ENCODE measurements around the gene THEM4. TPM values are rescaled to one million over a fixed set of nuclear protein-coding genes. Genes with fewer than 3 reads are reported as not detected.
"Not testable (repeated sequence)": the region's sequence is repeated elsewhere in the genome, so short reads cannot be mapped to it uniquely, and the experiment has no call there.

THEM4 gene
- total RNA-seq, 4 donors from 2014 or later, result 28.5 to 32.5 (median 31.3) TPM

DNA sequence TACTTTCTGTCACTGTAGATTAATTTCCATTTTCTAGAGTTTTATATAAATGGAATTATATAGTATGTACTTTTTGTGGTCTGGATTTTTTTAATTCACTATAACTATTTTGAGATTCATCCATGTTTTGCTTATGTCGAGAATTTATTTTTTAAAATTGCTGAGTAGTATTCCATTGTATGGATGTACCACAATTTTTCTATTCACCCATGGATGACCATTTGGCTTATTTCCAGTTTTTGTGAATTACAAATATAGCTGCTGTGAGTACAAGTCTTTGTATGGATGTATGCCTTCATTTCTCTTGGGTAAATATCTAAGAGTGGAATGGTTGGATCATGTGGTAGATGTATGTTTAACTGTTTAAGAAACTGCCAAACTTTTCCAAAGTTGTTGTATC, 3.7 kb upstream of the THEM4 start:
- H3K4me3 ChIP-seq (replicated peaks in 1 of 3), result no peak overlapping the region
- peaks cover 7 to 10% of the 10 kb centered on the region in 2 donors for H3K4me1 ChIP-seq
- no peak for TF ChIP-seq POLR2A (IDR thresholded peaks at IDR 0.05)
- TF ChIP-seq, protein P1, sequence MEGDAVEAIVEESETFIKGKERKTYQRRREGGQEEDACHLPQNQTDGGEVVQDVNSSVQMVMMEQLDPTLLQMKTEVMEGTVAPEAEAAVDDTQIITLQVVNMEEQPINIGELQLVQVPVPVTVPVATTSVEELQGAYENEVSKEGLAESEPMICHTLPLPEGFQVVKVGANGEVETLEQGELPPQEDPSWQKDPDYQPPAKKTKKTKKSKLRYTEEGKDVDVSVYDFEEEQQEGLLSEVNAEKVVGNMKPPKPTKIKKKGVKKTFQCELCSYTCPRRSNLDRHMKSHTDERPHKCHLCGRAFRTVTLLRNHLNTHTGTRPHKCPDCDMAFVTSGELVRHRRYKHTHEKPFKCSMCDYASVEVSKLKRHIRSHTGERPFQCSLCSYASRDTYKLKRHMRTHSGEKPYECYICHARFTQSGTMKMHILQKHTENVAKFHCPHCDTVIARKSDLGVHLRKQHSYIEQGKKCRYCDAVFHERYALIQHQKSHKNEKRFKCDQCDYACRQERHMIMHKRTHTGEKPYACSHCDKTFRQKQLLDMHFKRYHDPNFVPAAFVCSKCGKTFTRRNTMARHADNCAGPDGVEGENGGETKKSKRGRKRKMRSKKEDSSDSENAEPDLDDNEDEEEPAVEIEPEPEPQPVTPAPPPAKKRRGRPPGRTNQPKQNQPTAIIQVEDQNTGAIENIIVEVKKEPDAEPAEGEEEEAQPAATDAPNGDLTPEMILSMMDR (IDR thresholded peaks at IDR 0.05), result no peak
- no peaks in the 10 kb centered on the region for H3K36me3 ChIP-seq
- intact Hi-C loops (cut with DNase I), result no loop called here
- WGBS, 2 donors, result 98 to 100% methylated on average over 1 of the region's 1 CpG
- no peaks in the 10 kb centered on the region for H3K27me3 ChIP-seq
- H3K27ac ChIP-seq, result no peak overlapping the region
- no peaks in the 10 kb centered on the region for H3K9me3 ChIP-seq
- DNase-seq, result no peak

DNA sequence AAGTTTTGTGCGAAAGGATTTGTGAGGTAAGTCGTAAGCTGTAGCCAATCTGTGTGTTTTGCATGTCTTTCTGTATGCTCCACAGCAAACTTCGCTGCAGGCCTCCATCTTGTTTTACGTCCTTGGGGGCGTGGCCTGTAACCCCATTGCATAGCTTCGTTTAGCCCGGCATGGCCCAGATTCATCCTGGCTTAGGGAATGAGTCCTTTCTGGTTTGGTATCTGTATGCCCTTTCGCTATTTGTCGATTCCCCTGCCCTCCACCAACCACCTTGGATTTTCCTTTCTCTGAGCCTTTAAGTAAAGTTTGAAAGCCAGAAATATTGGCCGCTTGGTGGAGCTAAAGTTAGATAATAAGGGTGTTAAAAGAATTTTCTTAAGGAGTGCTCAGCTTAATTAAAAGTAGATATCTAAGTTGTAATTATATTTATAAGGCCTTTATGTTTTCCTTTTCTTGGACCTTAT, 1.1 kb downstream of the THEM4 start:
- WGBS, 2 donors, result 81 to 82% methylated on average over 10 of the region's 10 CpGs
- TF ChIP-seq POLR2A (IDR thresholded peaks at IDR 0.05), result no peak
- TF ChIP-seq, protein P1 (IDR thresholded peaks at IDR 0.05), result no peak
- peaks cover 26 to 31% of the 10 kb centered on the region in 2 donors for H3K4me1 ChIP-seq
- no peaks in the 10 kb centered on the region for H3K27me3 ChIP-seq
- no peak for DNase-seq
- H3K36me3 ChIP-seq, result no peaks in the 10 kb centered on the region
- H3K9me3 ChIP-seq, result no peaks in the 10 kb centered on the region
- H3K27ac ChIP-seq, result no peak overlapping the region
- intact Hi-C loops (cut with DNase I), result no loop called here
- no peak overlapping the region for H3K4me3 ChIP-seq (replicated peaks in 1 of 3)

DNA sequence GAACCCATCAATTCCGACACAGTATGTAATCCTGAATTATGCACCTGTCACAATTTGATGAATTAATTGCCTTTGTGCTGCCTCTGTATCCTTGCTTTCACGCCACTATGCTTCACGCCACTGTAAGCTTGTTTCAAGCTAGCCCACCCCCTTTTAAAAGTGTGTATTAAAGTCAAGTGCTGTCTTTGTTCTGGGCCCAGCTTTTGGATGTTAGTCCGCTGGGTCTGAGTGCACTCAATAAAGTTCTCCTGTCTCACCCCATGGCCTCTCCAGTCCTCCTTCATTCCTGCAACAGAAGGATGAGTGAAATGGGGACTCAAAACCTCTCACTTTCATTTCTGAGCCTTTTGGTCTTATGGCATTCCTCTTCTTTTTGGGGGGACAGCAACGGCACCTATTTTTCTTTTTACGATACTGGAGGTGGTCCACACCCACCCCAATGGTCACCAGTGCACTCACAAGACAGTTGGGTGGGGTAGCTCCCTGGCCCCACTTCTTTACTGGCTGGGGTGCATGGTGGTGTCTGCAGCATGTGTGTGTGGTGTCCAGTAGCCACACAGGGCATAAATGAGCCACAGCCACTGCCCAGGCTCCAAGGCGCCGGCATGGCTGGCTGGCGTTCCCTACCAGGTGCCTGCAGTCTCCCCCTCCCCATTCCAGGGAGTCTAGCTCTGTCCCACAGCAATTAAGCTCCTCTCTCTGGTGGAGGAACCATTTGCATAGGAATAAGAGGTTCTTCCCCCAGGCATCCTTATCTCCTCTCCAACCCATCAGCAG, 1.8 kb downstream of the THEM4 start:
- TF ChIP-seq, protein P1 (IDR thresholded peaks at IDR 0.05), result no peak
- no peak for TF ChIP-seq POLR2A (IDR thresholded peaks at IDR 0.05)
- H3K4me3 ChIP-seq (replicated peaks in 1 of 3), result no peak overlapping the region
- H3K27ac ChIP-seq, result no peak overlapping the region
- WGBS, 2 donors, result 89 to 90% methylated on average over 9 of the region's 9 CpGs
- H3K36me3 ChIP-seq, result no peaks in the 10 kb centered on the region
- DNase-seq, result no peak
- no peaks in the 10 kb centered on the region for H3K9me3 ChIP-seq
- H3K4me1 ChIP-seq, result peaks cover 26 to 31% of the 10 kb centered on the region in 2 donors
- H3K27me3 ChIP-seq, result no peaks in the 10 kb centered on the region
- intact Hi-C loops (cut with DNase I), result no loop called here

DNA sequence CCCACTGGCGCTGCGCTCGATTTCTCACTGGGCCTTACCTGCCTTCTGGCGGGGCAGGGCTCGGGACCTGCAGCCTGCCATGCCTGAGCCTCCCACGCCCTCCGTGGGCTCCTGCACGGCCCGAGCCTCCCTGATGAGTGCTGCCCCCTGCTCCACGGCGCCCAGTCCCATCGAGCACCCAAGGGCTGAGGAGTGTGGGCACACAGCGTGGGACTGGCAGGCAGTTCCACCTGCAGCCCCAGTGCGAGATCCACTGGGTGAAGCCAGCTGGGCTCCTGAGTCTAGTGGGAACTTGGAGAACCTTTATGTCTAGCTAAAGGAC, 3.0 kb downstream of the THEM4 start:
- DNase-seq; H3K9me3 ChIP-seq; H3K27me3 ChIP-seq; H3K36me3 ChIP-seq; intact Hi-C loops (cut with DNase I); H3K4me3 ChIP-seq (replicated peaks in 1 of 3): not testable (repeated sequence)
- WGBS, 2 donors, result 100% methylated on average over 2 to 10 of the region's 14 CpGs
- peaks cover 26 to 31% of the 10 kb centered on the region in 2 donors for H3K4me1 ChIP-seq
- H3K27ac ChIP-seq, result peak overlapping the region; percentile 58 to 70 (median 62)

DNA sequence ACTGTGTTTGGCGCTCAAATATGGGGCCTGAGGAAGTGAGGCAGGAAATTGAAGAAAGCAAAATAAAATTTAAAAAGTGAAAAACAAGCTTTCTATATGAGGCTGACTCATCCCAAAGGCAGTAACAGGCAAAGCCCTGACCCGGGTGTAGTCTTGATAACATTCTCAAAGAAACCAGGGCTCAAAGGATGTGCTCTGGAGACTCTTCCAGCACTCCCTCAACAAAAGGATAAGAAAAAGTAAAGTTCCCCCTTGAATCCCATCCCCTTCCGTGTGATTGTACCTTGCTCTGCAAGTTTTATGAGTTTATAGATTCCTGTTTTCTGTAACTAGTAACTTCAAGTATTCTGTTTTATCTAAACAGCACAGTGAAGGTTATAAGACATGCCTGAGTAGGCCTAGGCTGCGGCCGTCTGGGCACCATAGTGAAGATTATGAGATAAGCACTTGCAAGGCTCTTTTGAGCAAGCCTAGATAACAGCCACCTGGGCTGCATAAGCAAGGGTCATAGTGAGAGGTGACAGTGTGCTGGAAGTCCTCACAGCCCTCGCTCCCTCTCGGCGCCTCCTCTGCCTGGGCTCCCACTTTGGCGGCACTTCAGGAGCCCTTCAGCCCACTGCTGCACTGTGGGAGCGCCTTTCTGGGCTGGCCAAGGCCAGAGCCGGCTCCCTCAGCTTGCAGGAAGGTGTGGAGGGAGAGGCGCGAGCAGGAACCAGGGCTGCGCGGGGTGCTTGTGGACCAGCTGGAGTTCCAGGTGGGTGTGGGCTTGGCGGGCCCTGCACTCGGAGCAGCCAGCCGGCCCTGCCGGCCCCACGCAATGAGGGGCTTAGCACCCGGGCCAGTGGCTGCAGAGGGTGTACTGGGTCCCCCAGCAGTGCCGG, 3.6 kb downstream of the THEM4 start:
- intact Hi-C loops (cut with DNase I); H3K27me3 ChIP-seq; H3K36me3 ChIP-seq; H3K9me3 ChIP-seq; H3K4me3 ChIP-seq (replicated peaks in 1 of 3): not testable (repeated sequence)
- H3K4me1 ChIP-seq, result peaks cover 26 to 31% of the 10 kb centered on the region in 2 donors
- 34 to 65% methylated on average over 8 to 17 of the region's 22 CpGs for WGBS, 2 donors
- peak; percentile 57 to 59 for DNase-seq
- H3K27ac ChIP-seq, result peak overlapping the region; percentile 58 to 70 (median 62)

DNA sequence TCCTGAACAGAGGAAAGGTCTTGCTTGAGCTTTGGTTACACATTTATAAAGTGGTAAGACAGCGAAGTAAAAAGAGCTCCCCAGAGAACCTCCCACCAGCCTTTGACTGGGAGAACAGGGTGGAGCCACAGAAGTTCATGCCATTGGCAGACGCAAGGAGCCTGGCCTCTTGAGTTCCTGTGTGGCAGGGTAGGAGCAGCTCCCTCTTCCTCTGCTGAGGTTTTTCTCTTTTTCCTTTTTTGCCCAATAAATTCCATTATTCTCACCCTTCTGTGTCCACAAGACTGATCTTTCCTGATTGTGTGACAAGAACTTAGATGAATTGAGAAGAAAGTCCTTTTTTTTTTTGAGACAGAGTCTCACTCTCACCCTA, 4.3 kb downstream of the THEM4 start:
- no peaks in the 10 kb centered on the region for H3K36me3 ChIP-seq
- intact Hi-C loops (cut with DNase I), result no loop called here
- no peaks in the 10 kb centered on the region for H3K27me3 ChIP-seq
- H3K9me3 ChIP-seq, result no peaks in the 10 kb centered on the region
- TF ChIP-seq, protein P1 (IDR thresholded peaks at IDR 0.05), result no peak
- peak in 1 of 2 donors; percentile 59 for TF ChIP-seq POLR2A (IDR thresholded peaks at IDR 0.05)
- 32 to 43% methylated on average over 2 of the region's 2 CpGs for WGBS, 2 donors
- peaks cover 26 to 31% of the 10 kb centered on the region in 2 donors for H3K4me1 ChIP-seq
- DNase-seq, result peak; percentile 67 to 69
- peak overlapping the region; percentile 58 to 70 (median 62) for H3K27ac ChIP-seq
- no peak overlapping the region for H3K4me3 ChIP-seq (replicated peaks in 1 of 3)
